Stimulated activated CD8-positive, alpha-beta memory T cell treated with anti-CD3 and anti-CD28 coated beads, Interleukin-15, amount 100 ng/mL, for 4 hours (primary cell): ENCODE measurements around the gene CUEDC2.

Source experiments
- DNase-seq, 2 donors: peaks; one replicate each; pipeline ENCODE4 v3.0.0-alpha.2; 2020; ENCODE audit warnings: low read depth in 2 of 2

Gene CUEDC2

GRCh38 chr10:102432162-102432950 is at the start of gene CUEDC2:
CUEDC2 (minus strand) TSS chr10:102432574; CDS start chr10:102425188, 7,386 bp downstream.
- peak; percentile 85 to 88 for DNase-seq

- no peak for DNase-seq
Measured at GRCh38 chr10:102480396-102480795, 48.0 kb upstream of the CUEDC2 start.

GRCh38 chr10:102479651-102480050 is 47.3 kb upstream of the CUEDC2 start:
- DNase-seq = no peak

GRCh38 chr10:102476466-102477141 is 44.2 kb upstream of the CUEDC2 start:
- DNase-seq = no peak

- no peak for DNase-seq
Measured at GRCh38 chr10:102475451-102476040, 43.2 kb upstream of the CUEDC2 start.

- DNase-seq = no peak
Measured at GRCh38 chr10:102473445-102474331, 41.3 kb upstream of the CUEDC2 start.

- DNase-seq = no peak
Measured at GRCh38 chr10:102470579-102471546, 38.5 kb upstream of the CUEDC2 start.

GRCh38 chr10:102468683-102469082 is 36.3 kb upstream of the CUEDC2 start:
- no peak for DNase-seq

GRCh38 chr10:102467971-102468438 is 35.6 kb upstream of the CUEDC2 start:
- DNase-seq = no peak

GRCh38 chr10:102467318-102467717 is 34.9 kb upstream of the CUEDC2 start:
- no peak for DNase-seq

- DNase-seq = no peak
Measured at GRCh38 chr10:102465466-102465865, 33.1 kb upstream of the CUEDC2 start.

GRCh38 chr10:102463983-102464382 is 31.6 kb upstream of the CUEDC2 start:
- no peak for DNase-seq

GRCh38 chr10:102462512-102463054 is 30.2 kb upstream of the CUEDC2 start:
- no peak for DNase-seq

GRCh38 chr10:102461187-102462054 is 29.0 kb upstream of the CUEDC2 start:
- peak; percentile 85 to 87 for DNase-seq

- no peak for DNase-seq
Measured at GRCh38 chr10:102460836-102461186, 28.4 kb upstream of the CUEDC2 start.

- DNase-seq = no peak
Measured at GRCh38 chr10:102458656-102459055, 26.3 kb upstream of the CUEDC2 start.

- no peak for DNase-seq
Measured at GRCh38 chr10:102457591-102458150, 25.3 kb upstream of the CUEDC2 start.

GRCh38 chr10:102455893-102456471 is 23.6 kb upstream of the CUEDC2 start:
- DNase-seq = no peak
